GM13977 (cell line): ENCODE results near the gene ZNF169.
"Not testable (repeated sequence)": the region's sequence is repeated elsewhere in the genome, so short reads cannot be mapped to it uniquely, and the experiment has no call there.

ENCODE experiments used
- DNase-seq: peaks from one replicate; pipeline ENCODE4 v3.0.0; 2012; ENCODE audit warnings: low spot score
- CTCF ChIP-seq: IDR thresholded peaks from 2 replicates; pipeline ENCODE4 v1.5.1; 2012; ENCODE audit warnings: mild to moderate bottlenecking, control low read depth; ENCODE audit not compliant: insufficient read depth; ENCODE audit errors: extremely low read depth, missing control alignments
- in situ Hi-C: fragments of 300-500 bp; cut with MboI; formaldehyde crosslinking; loops from one replicate; pipeline ENCODE4 v1.12.0; 2022; ENCODE audit warnings: low sequenced_read_pairs, low pct_unique_long_range_greater_than_20kb, mixed read lengths, inconsistent platforms; ENCODE audit not compliant: unreplicated experiment

The ZNF169 gene

GRCh38 chr9:94270009-94270408 lies 10.9 kb downstream of the ZNF169 start:
- in situ Hi-C loops = no loop called here
- TF ChIP-seq CTCF = no peak
- DNase-seq = no peak

GRCh38 chr9:94277029-94277428 lies 17.9 kb downstream of the ZNF169 start:
- in situ Hi-C loops = not testable (repeated sequence)

GRCh38 chr9:94277885-94278536 lies 18.9 kb downstream of the ZNF169 start:
- DNase-seq = no peak
- TF ChIP-seq CTCF = no peak

More at GRCh38 chr9:94277029-94277428, 17.9 kb downstream of the ZNF169 start:
- DNase-seq = not testable (repeated sequence)

GRCh38 chr9:94280409-94280989 lies 21.4 kb downstream of the ZNF169 start:
- in situ Hi-C loops = no loop called here
- TF ChIP-seq CTCF = no peak
- no peak for DNase-seq

More at GRCh38 chr9:94277885-94278536, 18.9 kb downstream of the ZNF169 start:
- in situ Hi-C loops = no loop called here

GRCh38 chr9:94281101-94281500 lies 22.0 kb downstream of the ZNF169 start:
- no peak for TF ChIP-seq CTCF
- in situ Hi-C loops = no loop called here
- DNase-seq = no peak

- no peak for DNase-seq
- in situ Hi-C loops = no loop called here
- no peak for TF ChIP-seq CTCF
Observed at GRCh38 chr9:94286116-94286515, 27.0 kb downstream of the ZNF169 start.

- in situ Hi-C loops = no loop called here
- DNase-seq = no peak
- no peak for TF ChIP-seq CTCF
Observed at GRCh38 chr9:94287877-94288513, 28.9 kb downstream of the ZNF169 start.
